Endothelial cell of umbilical vein (primary cell): Measurements from ENCODE around the gene MRPL27. TPM values are rescaled to one million over a fixed set of nuclear protein-coding genes. Genes with fewer than 3 reads are reported as not detected.

Experiments
- BruUV-seq: library from RNA; stranded (reverse); fragments of 400-500 nt; replicated peaks from 2 replicates; lab custom pipeline; 2021; lab: Mats Ljungman, UMichigan
- CTCF ChIA-PET: fragments of 300-600, 350-600 bp; sonication (Branson Sonifier 250); formaldehyde crosslinking; loops from one replicate; lab custom pipeline; 2021; ENCODE audit warnings: antibody characterized with exemption, inconsistent platforms; lab: Charles Lee
- POLR2A ChIA-PET: fragments of 300-600, 350-600 bp; sonication (Branson Sonifier 250); formaldehyde crosslinking; loops from one replicate; lab custom pipeline; 2021; ENCODE audit warnings: antibody characterized with exemption, inconsistent platforms; lab: Charles Lee
- DNase-seq: peaks from one replicate; pipeline ENCODE4 v3.0.0-alpha.2; 2011; ENCODE audit warnings: low read depth, low spot score
- FAIRE-seq: peaks from 2 replicates; lab custom pipeline; 2011; peaks lifted over from hg19 to GRCh38; lab: Jason Lieb, UNC
- H2AFZ ChIP-seq: 2 replicates; pipeline ENCODE4 v1.6.0; 2012; ENCODE audit warnings: low read depth, low read length, control low read depth, inconsistent platforms
- H3K27ac ChIP-seq: 2 replicates; pipeline ENCODE4 v1.5.1; 2011; ENCODE audit warnings: low read depth, mild to moderate bottlenecking, control low read depth, low read length, moderate library complexity; ENCODE audit not compliant: insufficient read depth
- H3K27me3 ChIP-seq, 2 experiments: 2 replicates each; pipeline versions ENCODE4 v1.6.0 to v1.6.1; 2011; ENCODE audit warnings: low read length in 2 of 2, mixed read lengths in 1 of 2; ENCODE audit not compliant: control insufficient read depth in 2 of 2, insufficient read depth in 2 of 2
- H3K36me3 ChIP-seq, 2 experiments: 2 replicates in 1 of 2; 3 replicates in 1 of 2; pipeline ENCODE4 v1.5.1; 2011; ENCODE audit warnings: low read length in 2 of 2, mild to moderate bottlenecking in 1 of 2, moderate library complexity in 1 of 2; ENCODE audit not compliant: control insufficient read depth in 2 of 2, insufficient read depth in 2 of 2; ENCODE audit errors: extremely low read depth in 1 of 2
- H3K4me1 ChIP-seq: 3 replicates; pipeline ENCODE4 v1.5.1; 2011; ENCODE audit warnings: mild to moderate bottlenecking, low read length; ENCODE audit not compliant: control insufficient read depth, insufficient read depth; ENCODE audit errors: extremely low read depth
- H3K4me2 ChIP-seq: 2 replicates; pipeline ENCODE4 v1.6.1; 2011; ENCODE audit warnings: low read length, control low read depth, mixed read lengths; ENCODE audit not compliant: insufficient read depth
- H3K4me3 ChIP-seq, 3 experiments: fragments of 200-600 bp in 1 of 3; sonication (generic), shearing (Covaris generic) in 1 of 3; replicated peaks in 1 of 3; 2 replicates each; pipeline ENCODE4 v1.5.1; 2011 to 2016; ENCODE audit warnings: control low read depth in 3 of 3, low read length in 3 of 3, mild to moderate bottlenecking in 2 of 3, inconsistent platforms in 1 of 3, low read depth in 1 of 3, moderate library complexity in 1 of 3; ENCODE audit not compliant: insufficient read depth in 1 of 3
- H3K79me2 ChIP-seq: 2 replicates; pipeline ENCODE4 v1.6.0; 2012; ENCODE audit warnings: low read length, inconsistent platforms; ENCODE audit not compliant: control insufficient read depth, insufficient read depth
- H3K9ac ChIP-seq: replicated peaks from 2 replicates; pipeline ENCODE3; 2011; ENCODE audit warnings: low read length, control low read depth; ENCODE audit not compliant: insufficient read depth; ENCODE audit errors: extremely low read depth
- H3K9me1 ChIP-seq: replicated peaks from 3 replicates; pipeline ENCODE4 v1.6.0; 2011; ENCODE audit warnings: mild to moderate bottlenecking, low read length; ENCODE audit not compliant: control insufficient read depth, insufficient read depth; ENCODE audit errors: extremely low read depth
- H3K9me3 ChIP-seq: replicated peaks from 2 replicates; pipeline ENCODE4 v1.5.1; 2012; ENCODE audit warnings: low read length, inconsistent platforms; ENCODE audit not compliant: control insufficient read depth, insufficient read depth
- H4K20me1 ChIP-seq: replicated peaks from 2 replicates; pipeline ENCODE3; 2011; ENCODE audit warnings: mild to moderate bottlenecking, low read length; ENCODE audit not compliant: control insufficient read depth, insufficient read depth; ENCODE audit errors: extremely low read depth
- CTCF ChIP-seq, 2 donors: IDR thresholded peaks; 1 replicate in 1 of 2; 2 replicates in 1 of 2; pipeline ENCODE4 v1.5.1; 2011; ENCODE audit warnings: low read length in 2 of 2, mild to moderate bottlenecking in 2 of 2, moderate library complexity in 2 of 2, control low read depth in 1 of 2, inconsistent platforms in 1 of 2, low read depth in 1 of 2; ENCODE audit not compliant: insufficient read depth in 1 of 2; ENCODE audit errors: extremely low read depth in 1 of 2
- EZH2 ChIP-seq: IDR thresholded peaks from 2 replicates; pipeline ENCODE4 v1.6.1; 2012; ENCODE audit warnings: borderline replicate concordance, low read depth, mild to moderate bottlenecking, moderate library complexity, low read length, inconsistent platforms; ENCODE audit not compliant: severe bottlenecking
- FOS ChIP-seq: IDR thresholded peaks from 2 replicates; pipeline ENCODE4 v1.6.1; 2011; ENCODE audit warnings: mild to moderate bottlenecking, low read length, moderate library complexity, borderline replicate concordance; ENCODE audit not compliant: insufficient read depth
- GATA2 ChIP-seq: IDR thresholded peaks from 2 replicates; pipeline ENCODE4 v1.7.0; 2011; ENCODE audit warnings: low read depth, mild to moderate bottlenecking, moderate library complexity, mixed read lengths, low read length; ENCODE audit not compliant: insufficient read length, insufficient read depth
- JUN ChIP-seq: IDR thresholded peaks from 2 replicates; pipeline ENCODE4 v1.6.1; 2011; ENCODE audit warnings: borderline replicate concordance, low read depth; ENCODE audit not compliant: insufficient read length, insufficient read depth
- MAX ChIP-seq: IDR thresholded peaks from 2 replicates; pipeline ENCODE4 v1.6.1; 2011; ENCODE audit not compliant: insufficient read depth, insufficient read length
- MYC ChIP-seq: IDR thresholded peaks from one replicate; pipeline ENCODE4 v1.6.1; 2011; ENCODE audit warnings: mild to moderate bottlenecking, low read depth, low read length
- POLR2A ChIP-seq: IDR thresholded peaks from 2 replicates; pipeline ENCODE4 v1.6.1; 2012; ENCODE audit warnings: low read depth, mild to moderate bottlenecking, control low read depth, low read length
- POLR2AphosphoS5 ChIP-seq: IDR thresholded peaks from 2 replicates; pipeline ENCODE4 v1.6.1; 2012; ENCODE audit warnings: low read depth, mild to moderate bottlenecking, control low read depth, low read length, moderate library complexity; ENCODE audit not compliant: insufficient read depth
- dilution Hi-C: fragments of 300-500 bp; cut with MboI; formaldehyde crosslinking; loops from one replicate; pipeline ENCODE4 v1.15.0; 2019; ENCODE audit warnings: low sequenced_read_pairs; ENCODE audit not compliant: extremely low pct_ligation_motif_present
- intact Hi-C: fragments of 100-400 bp; cut with micrococcal nuclease; formaldehyde crosslinking; loops from one replicate; pipeline ENCODE4 v1.10.0; 2022
- polyA plus RNA-seq, 4 experiments: library from polyadenylated mRNA; depleted of rRNA in 3 of 4; stranded (reverse) in 3 of 4; unstranded in 1 of 4; fragments of >200 nt; gene quantifications; 2 replicates each; pipeline versions ENCODE4 v1.2.1 to v1.2.3, GENCODE V29; 2011 to 2012; ENCODE audit warnings: missing spikeins in 1 of 4
- total RNA-seq: library from RNA; stranded (reverse); gene quantifications from 2 replicates; pipeline ENCODE4 v1.2.3, GENCODE V29; 2021

The MRPL27 gene
- total and polyA plus RNA-seq, 2 donors (not counting 3 experiments of a cell fraction or from before 2014, with no cell fraction given), result 76.2 to 158 TPM

- dilution Hi-C loops, result no loop called here
- Histone ChIP-seq H3K27me3 (peaks cover 15% of the 10 kb centered on the region in 2 experiments), H3K27ac (no peak overlapping the region), H3K4me1 (no peaks in the 10 kb centered on the region), H3K36me3 (no peaks in the 10 kb centered on the region), H3K4me3 (no peak overlapping the region), H4K20me1 (no peaks in the 10 kb centered on the region), H2AFZ (no peak overlapping the region), H3K9ac (no peak overlapping the region), H3K9me1 (no peaks in the 10 kb centered on the region), H3K79me2 (no peaks in the 10 kb centered on the region), H3K4me2 (no peak overlapping the region), H3K9me3 (no peaks in the 10 kb centered on the region)
- intact Hi-C loops, result no loop called here
- ChIA-PET CTCF (interaction anchor here (4.5 kb wide), 1 partner anchor 11 kb away, joined by 25 read pairs; the partner anchor contains the start of gene LRRC59), POLR2A (no interaction called here)
- BruUV-seq, result no TSS peak
- DNase-seq (no peak), FAIRE-seq (no peak)
- TF ChIP-seq JUN (no peak), EZH2 (no peak), MYC (no peak), FOS (no peak), GATA2 (no peak), POLR2AphosphoS5 (no peak), POLR2A (no peak), MAX (no peak), CTCF (IDR thresholded peaks at IDR 0.05; ENCODE audit: extremely low read depth in 1 of 2, insufficient read depth in 1 of 2, low read depth in 1 of 2, low read length in 2 of 2) (no peak)
These were observed 34.9 kb upstream of the MRPL27 start for GRCh38 chr17:50407921-50408320.
